ENCODE results near the gene KRT17.
"Not testable (repeated sequence)": the region's sequence is repeated elsewhere in the genome, so short reads cannot be mapped to it uniquely, and the experiment has no call there.

Gene KRT17

GRCh38 chr17:41635121-41636097 lies 11.0 kb upstream of the KRT17 start:
- DNase-seq (ENCODE audit: low read depth in 2 of 3, low spot score in 1 of 3): no peak

GRCh38 chr17:41634639-41635038 lies 10.3 kb upstream of the KRT17 start:
- no peak for DNase-seq (ENCODE audit: low read depth in 2 of 3, low spot score in 1 of 3)

- DNase-seq (ENCODE audit: low read depth in 2 of 3, low spot score in 1 of 3): no peak
Observed at GRCh38 chr17:41633556-41634199, 9.3 kb upstream of the KRT17 start.

- DNase-seq (ENCODE audit: low read depth in 2 of 3, low spot score in 1 of 3): no peak
Observed at GRCh38 chr17:41632482-41633105, 8.2 kb upstream of the KRT17 start.

- DNase-seq (ENCODE audit: low read depth in 2 of 3, low spot score in 1 of 3): no peak
Observed at GRCh38 chr17:41631898-41632285, 7.5 kb upstream of the KRT17 start.

- no peak for DNase-seq (ENCODE audit: low read depth in 2 of 3, low spot score in 1 of 3)
Observed at GRCh38 chr17:41631025-41631897, 6.9 kb upstream of the KRT17 start.

GRCh38 chr17:41629826-41630670 lies 5.7 kb upstream of the KRT17 start:
- DNase-seq (ENCODE audit: low read depth in 2 of 3, low spot score in 1 of 3): no peak

- no peak for DNase-seq (ENCODE audit: low read depth in 2 of 3, low spot score in 1 of 3)
Observed at GRCh38 chr17:41629316-41629715, 4.9 kb upstream of the KRT17 start.

- DNase-seq (ENCODE audit: low read depth in 2 of 3, low spot score in 1 of 3): not testable (repeated sequence)
Observed at GRCh38 chr17:41628621-41629255, 4.4 kb upstream of the KRT17 start.

GRCh38 chr17:41628073-41628370 lies 3.6 kb upstream of the KRT17 start:
- not testable (repeated sequence) for DNase-seq (ENCODE audit: low read depth in 2 of 3, low spot score in 1 of 3)

GRCh38 chr17:41627316-41628072 lies 3.1 kb upstream of the KRT17 start:
- no peak for DNase-seq (ENCODE audit: low read depth in 2 of 3, low spot score in 1 of 3)

- not testable (repeated sequence) for DNase-seq (ENCODE audit: low read depth in 2 of 3, low spot score in 1 of 3)
Observed at GRCh38 chr17:41626914-41627295, 2.5 kb upstream of the KRT17 start.

- DNase-seq (ENCODE audit: low read depth in 2 of 3, low spot score in 1 of 3): not testable (repeated sequence)
Observed at GRCh38 chr17:41626028-41626913, 1.9 kb upstream of the KRT17 start.

- DNase-seq (ENCODE audit: low read depth in 2 of 3, low spot score in 1 of 3): no peak
Observed at GRCh38 chr17:41625602-41626001, 1.2 kb upstream of the KRT17 start.

- not testable (repeated sequence) for DNase-seq (ENCODE audit: low read depth in 2 of 3, low spot score in 1 of 3)
Observed at GRCh38 chr17:41623184-41623861, 1.1 kb downstream of the KRT17 start.

- DNase-seq (ENCODE audit: low read depth in 2 of 3, low spot score in 1 of 3): not testable (repeated sequence)
Observed at GRCh38 chr17:41622340-41623183, 1.8 kb downstream of the KRT17 start.

All from stimulated activated CD4-positive, alpha-beta T cell treated with anti-CD3 and anti-CD28 coated beads, Interleukin-12 subunit alpha, Interleukin-12 subunit beta, amount 100 ng/mL, for 48 hours (primary cell).